Neural cell (in vitro differentiated cells): Measurements from ENCODE around the gene UGT1A3. TPM values are rescaled to one million over a fixed set of nuclear protein-coding genes. Genes with fewer than 3 reads are reported as not detected.

Source experiments
- H2AFZ ChIP-seq: fragments of 200-600, 300-800 bp; sonication (generic), shearing (Covaris generic); 2 replicates; pipeline ENCODE4 v1.6.0; 2014; ENCODE audit warnings: low read depth, mild to moderate bottlenecking, antibody characterized with exemption, low read length, moderate library complexity
- H3F3A ChIP-seq: fragments of 200-600 bp; shearing (Covaris generic); 2 replicates; pipeline ENCODE4 v1.6.1; 2016; ENCODE audit warnings: mild to moderate bottlenecking, moderate library complexity, mixed read lengths, antibody characterized with exemption, low read length; ENCODE audit not compliant: insufficient read depth, poor library complexity, severe bottlenecking
- H3K27ac ChIP-seq: fragments of 200-600, 300-800 bp; sonication (generic), shearing (Covaris generic); 2 replicates; pipeline ENCODE4 v1.5.1; 2014; ENCODE audit warnings: mild to moderate bottlenecking, low read length, moderate library complexity
- H3K27me3 ChIP-seq: fragments of 300-800, 200-600 bp; sonication (generic), shearing (Covaris generic); 2 replicates; pipeline ENCODE4 v1.6.0; 2014; ENCODE audit warnings: mild to moderate bottlenecking, low read depth, low read length, moderate library complexity; ENCODE audit not compliant: insufficient read depth
- H3K36me3 ChIP-seq: fragments of 300-800, 200-600 bp; sonication (generic), shearing (Covaris generic); 2 replicates; pipeline ENCODE4 v1.5.1; 2014; ENCODE audit warnings: mild to moderate bottlenecking, antibody characterized with exemption, low read length, moderate library complexity; ENCODE audit not compliant: insufficient read depth
- H3K4me2 ChIP-seq: fragments of 300-800, 200-600 bp; sonication (generic), shearing (Covaris generic); 2 replicates; pipeline ENCODE4 v1.6.0; 2014; ENCODE audit warnings: mild to moderate bottlenecking, low read length
- H3K4me3 ChIP-seq: fragments of 300-800, 200-600 bp; sonication (generic), shearing (Covaris generic); 2 replicates; pipeline ENCODE4 v1.5.1; 2014; ENCODE audit warnings: mild to moderate bottlenecking, low read length, moderate library complexity
- H3K79me2 ChIP-seq: fragments of 200-600 bp; shearing (Covaris generic); replicated peaks from 2 replicates; pipeline ENCODE4 v1.6.0; 2014; ENCODE audit warnings: mild to moderate bottlenecking, low read length, moderate library complexity; ENCODE audit not compliant: insufficient read depth
- H3K9ac ChIP-seq: fragments of 300-800, 200-600 bp; sonication (generic), shearing (Covaris generic); 2 replicates; pipeline ENCODE4 v1.6.1; 2016; ENCODE audit warnings: mild to moderate bottlenecking, low read length, mixed read lengths
- H3K9me2 ChIP-seq: fragments of 200-600 bp; shearing (Covaris generic); 2 replicates; pipeline ENCODE4 v1.6.1; 2016; ENCODE audit warnings: mild to moderate bottlenecking, low read length, mixed read lengths; ENCODE audit not compliant: insufficient read depth
- H3K9me3 ChIP-seq: fragments of 200-600, 300-800 bp; sonication (generic), shearing (Covaris generic); 2 replicates; pipeline ENCODE4 v1.6.1; 2016; ENCODE audit warnings: mild to moderate bottlenecking, mixed run types, low read length, moderate library complexity, mixed read lengths
- H4K20me1 ChIP-seq: fragments of 200-600 bp; shearing (Covaris generic); 2 replicates; pipeline ENCODE4 v1.6.1; 2016; ENCODE audit warnings: mild to moderate bottlenecking, mixed run types; ENCODE audit not compliant: insufficient read depth
- EP300 ChIP-seq: fragments of 450-650 bp; conservative IDR thresholded peaks from 2 replicates; pipeline ENCODE4 v1.6.1; 2014; ENCODE audit warnings: antibody characterized with exemption, mild to moderate bottlenecking, moderate library complexity; ENCODE audit not compliant: poor library complexity, severe bottlenecking
- EZH2 ChIP-seq: fragments of 200-600, 300-800 bp; shearing (Covaris generic), sonication (generic); IDR thresholded peaks from 2 replicates; pipeline ENCODE4 v1.6.1; 2014; ENCODE audit warnings: antibody characterized with exemption, low read length, borderline replicate concordance, mild to moderate bottlenecking; ENCODE audit not compliant: insufficient read depth, poor library complexity, severe bottlenecking
- MXI1 ChIP-seq: fragments of 450-650 bp; conservative IDR thresholded peaks from 2 replicates; pipeline ENCODE4 v1.6.1; 2014; ENCODE audit warnings: antibody characterized with exemption, mild to moderate bottlenecking; ENCODE audit not compliant: poor library complexity, severe bottlenecking
- POLR2AphosphoS5 ChIP-seq: IDR thresholded peaks from 2 replicates; pipeline ENCODE4 v1.6.1; 2012
- RAD21 ChIP-seq: fragments of 450-650 bp; conservative IDR thresholded peaks from 2 replicates; pipeline ENCODE4 v1.6.1; 2014; ENCODE audit warnings: antibody characterized with exemption, mild to moderate bottlenecking, moderate library complexity
- REST ChIP-seq: IDR thresholded peaks from 2 replicates; pipeline ENCODE4 v1.6.1; 2012; ENCODE audit warnings: borderline replicate concordance
- SMC3 ChIP-seq: fragments of 450-650 bp; conservative IDR thresholded peaks from 2 replicates; pipeline ENCODE4 v1.6.1; 2014; ENCODE audit warnings: antibody characterized with exemption, mild to moderate bottlenecking, moderate library complexity; ENCODE audit not compliant: poor library complexity
- TAF1 ChIP-seq: IDR thresholded peaks from 2 replicates; pipeline ENCODE4 v1.6.1; 2012; ENCODE audit warnings: low read depth
- polyA plus RNA-seq: library from polyadenylated mRNA; depleted of rRNA; stranded (reverse); fragments of >200 nt; gene quantifications from 2 replicates; pipeline ENCODE4 v1.2.3, GENCODE V29; 2014
- TF ChIP-seq, protein P1 (sequence below): fragments of 450-650 bp; IDR thresholded peaks from 2 replicates; pipeline ENCODE4 v1.5.1; 2014; ENCODE audit warnings: antibody characterized with exemption, mild to moderate bottlenecking, moderate library complexity; ENCODE audit not compliant: poor library complexity, severe bottlenecking

Gene UGT1A3
- polyA plus RNA-seq, 1 donor from 2014 or later: not detected

DNA sequence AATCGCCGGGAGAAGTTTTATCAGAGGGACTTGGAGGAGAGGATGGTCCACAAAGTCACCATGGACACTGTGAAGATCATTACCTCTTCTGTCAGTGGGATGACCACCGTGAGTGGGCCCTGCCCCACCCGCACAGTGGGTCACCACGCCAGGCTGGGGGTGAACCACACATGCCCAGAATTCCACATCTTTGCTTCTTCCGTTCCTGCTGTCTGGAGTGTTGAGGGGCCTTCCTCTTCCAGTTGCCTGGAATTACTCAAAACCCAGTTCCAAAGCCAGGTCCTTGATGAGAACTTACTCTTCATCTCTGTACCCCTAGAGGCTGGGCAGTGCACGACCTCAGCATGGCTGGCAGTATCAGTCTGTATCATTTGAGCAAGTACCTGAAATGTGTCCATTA lies 71.4 kb downstream of the UGT1A3 start:
- Histone ChIP-seq H3K79me2 (no peaks in the 10 kb centered on the region), H3K27me3 (no peaks in the 10 kb centered on the region), H4K20me1 (no peaks in the 10 kb centered on the region), H3K27ac (no peak overlapping the region), H3K4me2 (no peak overlapping the region), H3K9me2 (no peaks in the 10 kb centered on the region), H3F3A (no peaks in the 10 kb centered on the region), H2AFZ (no peak overlapping the region), H3K9ac (no peak overlapping the region), H3K36me3 (no peaks in the 10 kb centered on the region), H3K9me3 (no peaks in the 10 kb centered on the region), H3K4me3 (no peak overlapping the region)
- TF ChIP-seq TAF1 (no peak), REST (no peak), RAD21 (no peak), EZH2 (no peak), POLR2AphosphoS5 (no peak), MXI1 (no peak), SMC3 (no peak), EP300 (no peak)
- TF ChIP-seq, protein P1, sequence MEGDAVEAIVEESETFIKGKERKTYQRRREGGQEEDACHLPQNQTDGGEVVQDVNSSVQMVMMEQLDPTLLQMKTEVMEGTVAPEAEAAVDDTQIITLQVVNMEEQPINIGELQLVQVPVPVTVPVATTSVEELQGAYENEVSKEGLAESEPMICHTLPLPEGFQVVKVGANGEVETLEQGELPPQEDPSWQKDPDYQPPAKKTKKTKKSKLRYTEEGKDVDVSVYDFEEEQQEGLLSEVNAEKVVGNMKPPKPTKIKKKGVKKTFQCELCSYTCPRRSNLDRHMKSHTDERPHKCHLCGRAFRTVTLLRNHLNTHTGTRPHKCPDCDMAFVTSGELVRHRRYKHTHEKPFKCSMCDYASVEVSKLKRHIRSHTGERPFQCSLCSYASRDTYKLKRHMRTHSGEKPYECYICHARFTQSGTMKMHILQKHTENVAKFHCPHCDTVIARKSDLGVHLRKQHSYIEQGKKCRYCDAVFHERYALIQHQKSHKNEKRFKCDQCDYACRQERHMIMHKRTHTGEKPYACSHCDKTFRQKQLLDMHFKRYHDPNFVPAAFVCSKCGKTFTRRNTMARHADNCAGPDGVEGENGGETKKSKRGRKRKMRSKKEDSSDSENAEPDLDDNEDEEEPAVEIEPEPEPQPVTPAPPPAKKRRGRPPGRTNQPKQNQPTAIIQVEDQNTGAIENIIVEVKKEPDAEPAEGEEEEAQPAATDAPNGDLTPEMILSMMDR: no peak

DNA sequence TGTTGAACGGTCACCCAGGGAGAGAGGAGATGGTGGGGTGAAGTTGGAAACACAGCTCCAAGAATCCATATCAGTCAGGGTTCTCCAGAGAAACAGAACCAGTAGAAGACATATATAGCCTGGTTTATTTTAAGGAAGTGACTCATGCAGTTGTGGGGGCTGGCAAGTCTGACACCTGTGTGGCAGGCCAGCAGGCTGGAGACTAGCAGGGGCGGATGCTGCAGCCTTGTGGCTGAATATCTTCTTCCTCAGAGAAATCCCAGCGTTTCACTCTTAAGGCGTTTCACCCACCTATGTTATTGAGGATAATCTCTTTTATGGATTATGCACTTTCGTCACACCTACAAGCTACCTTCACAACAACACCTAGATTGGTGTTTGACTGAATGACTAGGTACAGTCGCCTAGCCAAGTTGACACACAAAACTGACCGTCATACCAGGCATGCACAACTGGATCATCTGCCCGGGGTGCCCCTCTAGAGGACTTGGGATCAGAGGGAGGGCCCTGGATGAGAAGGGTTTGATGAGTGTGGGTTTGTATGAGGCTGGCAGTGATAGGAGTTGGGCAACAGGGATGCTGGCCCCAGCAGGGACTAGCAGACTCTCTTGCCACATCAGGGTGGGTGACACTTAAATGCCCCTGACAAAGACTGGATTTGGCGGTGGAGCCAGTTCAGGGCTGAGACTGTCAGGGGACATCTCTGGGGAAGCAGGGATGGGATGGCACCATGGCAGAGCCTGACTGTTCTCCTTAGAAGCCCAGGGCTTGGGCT lies 72.7 kb downstream of the UGT1A3 start:
- Histone ChIP-seq H3K9me3 (no peaks in the 10 kb centered on the region), H3K4me2 (no peak overlapping the region)

More for the DNA sequence above, 72.7 kb downstream of the UGT1A3 start:
- Histone ChIP-seq H3K9ac (no peak overlapping the region), H3F3A (no peaks in the 10 kb centered on the region), H3K27ac (no peak overlapping the region), H3K36me3 (no peaks in the 10 kb centered on the region), H4K20me1 (no peaks in the 10 kb centered on the region), H2AFZ (no peak overlapping the region), H3K27me3 (no peaks in the 10 kb centered on the region), H3K9me2 (no peaks in the 10 kb centered on the region), H3K4me3 (no peak overlapping the region), H3K79me2 (no peaks in the 10 kb centered on the region)
- TF ChIP-seq SMC3 (no peak), EZH2 (no peak), EP300 (no peak), RAD21 (no peak)
- TF ChIP-seq, protein P1: no peak
